ENCODE results near the gene CCDC154.

CCDC154 gene

GRCh38 chr16:1454561-1454960, 10.2 kb upstream of the CCDC154 start:
- DNase-seq (ENCODE audit: low read depth) = no peak
- TF ChIP-seq CTCF (conservative IDR thresholded peaks at IDR 0.05; ENCODE audit: control insufficient read depth, insufficient read depth, low read depth, low read length) = no peak
- no peak overlapping the region for H3K4me3 ChIP-seq (ENCODE audit: control insufficient read depth, low read depth, low read length)

- no peak for DNase-seq (ENCODE audit: low read depth)
- no peak overlapping the region for H3K4me3 ChIP-seq (ENCODE audit: control insufficient read depth, low read depth, low read length)
- no peak for TF ChIP-seq CTCF (conservative IDR thresholded peaks at IDR 0.05; ENCODE audit: control insufficient read depth, insufficient read depth, low read depth, low read length)
These were observed 9.0 kb upstream of the CCDC154 start for GRCh38 chr16:1453316-1453715.

- H3K4me3 ChIP-seq (ENCODE audit: control insufficient read depth, low read depth, low read length) = no peak overlapping the region
- DNase-seq (ENCODE audit: low read depth) = no peak
- no peak for TF ChIP-seq CTCF (conservative IDR thresholded peaks at IDR 0.05; ENCODE audit: control insufficient read depth, insufficient read depth, low read depth, low read length)
These were observed 8.2 kb upstream of the CCDC154 start for GRCh38 chr16:1452530-1452929.

- H3K4me3 ChIP-seq (ENCODE audit: control insufficient read depth, low read depth, low read length) = no peak overlapping the region
- no peak for DNase-seq (ENCODE audit: low read depth)
- no peak for TF ChIP-seq CTCF (conservative IDR thresholded peaks at IDR 0.05; ENCODE audit: control insufficient read depth, insufficient read depth, low read depth, low read length)
These were observed 7.5 kb upstream of the CCDC154 start for GRCh38 chr16:1451702-1452392.

- no peak for DNase-seq (ENCODE audit: low read depth)
- no peak overlapping the region for H3K4me3 ChIP-seq (ENCODE audit: control insufficient read depth, low read depth, low read length)
- TF ChIP-seq CTCF (conservative IDR thresholded peaks at IDR 0.05; ENCODE audit: control insufficient read depth, insufficient read depth, low read depth, low read length) = no peak
These were observed 6.5 kb upstream of the CCDC154 start for GRCh38 chr16:1450841-1451240.

GRCh38 chr16:1450218-1450617, 5.9 kb upstream of the CCDC154 start:
- TF ChIP-seq CTCF (conservative IDR thresholded peaks at IDR 0.05; ENCODE audit: control insufficient read depth, insufficient read depth, low read depth, low read length) = no peak
- H3K4me3 ChIP-seq (ENCODE audit: control insufficient read depth, low read depth, low read length) = no peak overlapping the region
- no peak for DNase-seq (ENCODE audit: low read depth)
